GM21447 (cell line): ENCODE results near the gene ZSWIM3.
"Not testable (repeated sequence)": the region's sequence is repeated elsewhere in the genome, so short reads cannot be mapped to it uniquely, and the experiment has no call there.

Experiments used
- ATAC-seq: cut with Tn5 transposase; IDR thresholded peaks from one replicate; pipeline ENCODE4 v1.9.1; 2021; ENCODE audit not compliant: unreplicated experiment

The ZSWIM3 gene

GRCh38 chr20:45857114-45857881, at the start of gene ZSWIM3, which contains the start of gene ACOT8:
TSS of gene ZSWIM3 (plus strand) at chr20:45857614. CDS start at chr20:45857826, 212 bp downstream.
TSS of gene ACOT8 (minus strand) at chr20:45857392. CDS start at chr20:45857315, 77 bp downstream.
- ATAC-seq, result peak; percentile 96

- no peak for ATAC-seq
Observed at GRCh38 chr20:45810191-45810970, 47.0 kb upstream of the ZSWIM3 start.

GRCh38 chr20:45812157-45813005, 45.0 kb upstream of the ZSWIM3 start, which contains the start of gene UBE2C:
TSS of gene UBE2C (plus strand) at chr20:45812644. CDS start at chr20:45812696, 52 bp downstream.
- peak; percentile 95 for ATAC-seq

GRCh38 chr20:45813006-45813340, 44.4 kb upstream of the ZSWIM3 start:
- no peak for ATAC-seq

GRCh38 chr20:45813489-45813888, 43.9 kb upstream of the ZSWIM3 start:
- ATAC-seq, result no peak

GRCh38 chr20:45814314-45814713, 43.1 kb upstream of the ZSWIM3 start:
- ATAC-seq, result no peak

- no peak for ATAC-seq
Observed at GRCh38 chr20:45816951-45817350, 40.5 kb upstream of the ZSWIM3 start.

- no peak for ATAC-seq
Observed at GRCh38 chr20:45817376-45818194, 39.8 kb upstream of the ZSWIM3 start.

GRCh38 chr20:45818239-45818638, 39.2 kb upstream of the ZSWIM3 start:
- ATAC-seq, result no peak

GRCh38 chr20:45819466-45819865, 37.9 kb upstream of the ZSWIM3 start:
- no peak for ATAC-seq

- ATAC-seq, result no peak
Observed at GRCh38 chr20:45821947-45822346, 35.5 kb upstream of the ZSWIM3 start.

- ATAC-seq, result no peak
Observed at GRCh38 chr20:45822857-45823256, 34.6 kb upstream of the ZSWIM3 start.

GRCh38 chr20:45823949-45824835, 33.2 kb upstream of the ZSWIM3 start:
- no peak for ATAC-seq

- ATAC-seq, result no peak
Observed at GRCh38 chr20:45826381-45827019, 30.9 kb upstream of the ZSWIM3 start.

GRCh38 chr20:45827030-45827652, 30.3 kb upstream of the ZSWIM3 start, which contains the start of gene TNNC2:
TSS of gene TNNC2 (minus strand) at chr20:45827312. CDS start at chr20:45827248, 64 bp downstream.
- ATAC-seq, result no peak

- ATAC-seq, result no peak
Observed at GRCh38 chr20:45827712-45828111, 29.7 kb upstream of the ZSWIM3 start.

GRCh38 chr20:45828589-45828988, 28.8 kb upstream of the ZSWIM3 start:
- ATAC-seq, result no peak

GRCh38 chr20:45829673-45830106, 27.7 kb upstream of the ZSWIM3 start:
- not testable (repeated sequence) for ATAC-seq
